Transverse colon (tissue), 4 donors: ENCODE measurements around the gene SDC3.

Experiments
- CTCF ChIP-seq, 5 experiments: fragments of 200-600 bp in 3 of 5; fragments of 450-650 bp in 2 of 5; sonication (generic) in 3 of 5; IDR thresholded peaks; 1 replicate in 2 of 5; 2 replicates in 3 of 5; pipeline ENCODE4 v1.5.1; 2016 to 2017; ENCODE audit warnings: antibody characterized with exemption in 5 of 5, inconsistent platforms in 3 of 5, mild to moderate bottlenecking in 2 of 5, moderate library complexity in 1 of 5
- EP300 ChIP-seq: sonication (generic); formaldehyde crosslinking; IDR thresholded peaks from one replicate; pipeline ENCODE4 v1.6.1; 2017; ENCODE audit warnings: antibody characterized with exemption, low read depth
- POLR2A ChIP-seq: fragments of 450-650 bp; IDR thresholded peaks from one replicate; pipeline ENCODE4 v1.6.1; 2016; ENCODE audit warnings: antibody characterized with exemption, mild to moderate bottlenecking, moderate library complexity
- POLR2AphosphoS5 ChIP-seq, 3 donors: sonication (generic); formaldehyde crosslinking; IDR thresholded peaks; one replicate each; pipeline ENCODE4 v1.6.1; 2016; ENCODE audit warnings: antibody characterized with exemption in 3 of 3

DNA sequence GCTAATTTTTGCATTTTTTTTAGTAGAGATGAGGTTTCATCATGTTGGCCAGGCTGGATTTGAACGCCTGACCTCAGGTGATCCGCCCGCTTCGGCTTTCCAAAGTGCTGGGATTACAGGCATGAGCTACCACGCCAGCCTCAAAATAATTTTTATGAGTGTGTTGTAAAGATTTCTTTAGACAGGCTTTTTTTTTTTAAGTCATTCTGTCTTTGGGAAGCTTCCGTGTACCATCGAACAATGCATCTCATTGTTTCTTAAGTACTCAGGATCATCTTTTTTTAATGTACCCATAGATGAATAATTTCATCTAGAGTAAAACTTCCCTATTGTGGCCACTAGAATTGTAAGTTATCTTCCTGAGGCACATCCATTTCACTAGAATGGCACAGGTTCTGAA is 19.6 kb upstream of the SDC3 start:
- TF ChIP-seq CTCF (IDR thresholded peaks at IDR 0.05) = no peak
- TF ChIP-seq POLR2A = no peak
- no peak for TF ChIP-seq POLR2AphosphoS5 (IDR thresholded peaks at IDR 0.05)
- no peak for TF ChIP-seq EP300
